HCT116 (cell line): ENCODE data around the gene CEMIP2. TPM values are rescaled to one million over a fixed set of nuclear protein-coding genes. Genes with fewer than 3 reads are reported as not detected.
A peak's percentile ranks its signal among the peaks of the same experiment; 100 is the strongest.

Source experiments
- ATAC-seq: fragments of 200-7000 bp; cut with Tn5 transposase; 2 replicates; pipeline ENCODE4 v1.9.1; 2020; ENCODE audit warnings: mild to moderate bottlenecking, moderate library complexity
- BruUV-seq: library from RNA; stranded (reverse); fragments of 400-500 nt; replicated peaks from 2 replicates; lab custom pipeline; 2021; lab: Mats Ljungman, UMichigan
- CTCF ChIA-PET: fragments of 300-600 bp; sonication (Branson Sonifier 250); formaldehyde crosslinking; loops from one replicate; lab custom pipeline; 2021; ENCODE audit warnings: antibody characterized with exemption; lab: Charles Lee
- POLR2A ChIA-PET: fragments of 300-600, 350-600 bp; sonication (Branson Sonifier 250); formaldehyde crosslinking; loops from one replicate; lab custom pipeline; 2021; ENCODE audit warnings: antibody characterized with exemption; lab: Charles Lee
- RAD21 ChIA-PET, 2 experiments: fragments of 300-600 bp; sonication (Branson Sonifier 250); formaldehyde crosslinking; loops; one replicate each; lab custom pipeline; 2023; ENCODE audit warnings: low total read pairs in 2 of 2; ENCODE audit not compliant: uncharacterized antibody in 2 of 2, unreplicated experiment in 2 of 2, low non-redundant PET in 1 of 2; lab: Charles Lee
- DNase-seq: peaks from one replicate; pipeline ENCODE4 v3.0.0-alpha.2; 2010; ENCODE audit warnings: low read depth, low spot score
- H2AFZ ChIP-seq: fragments of 200-600 bp; shearing (Covaris generic), sonication (generic); 2 replicates; pipeline ENCODE4 v1.6.1; 2017; ENCODE audit warnings: low read depth, mixed run types, mixed read lengths, antibody characterized with exemption, low read length; ENCODE audit not compliant: poor library complexity, severe bottlenecking
- H3K27ac ChIP-seq: 2 replicates; pipeline ENCODE4 v1.5.1; 2012; ENCODE audit warnings: low read depth, low read length
- H3K27me3 ChIP-seq: fragments of 200-600 bp; sonication (generic); 2 replicates; pipeline ENCODE4 v1.6.1; 2016; ENCODE audit warnings: mixed run types, low read length, mixed read lengths; ENCODE audit not compliant: insufficient read depth
- H3K36me3 ChIP-seq, 2 experiments: fragments of 200-500 bp in 1 of 2; fragments of 200-600 bp in 1 of 2; sonication (Bioruptor generic) in 1 of 2; sonication (generic) in 1 of 2; 2 replicates each; pipeline versions ENCODE4 v1.5.1 to v1.6.1; 2014 to 2016; ENCODE audit warnings: low read length in 2 of 2, inconsistent platforms in 1 of 2, mixed read lengths in 1 of 2, mixed run types in 1 of 2; ENCODE audit not compliant: insufficient read depth in 2 of 2, control insufficient read depth in 1 of 2
- H3K4me1 ChIP-seq, 2 experiments: fragments of 200-600 bp in 1 of 2; sonication (generic) in 1 of 2; 2 replicates each; pipeline versions ENCODE4 v1.5.1 to v1.6.1; 2012 to 2017; ENCODE audit warnings: low read length in 2 of 2, inconsistent platforms in 1 of 2, mild to moderate bottlenecking in 1 of 2, mixed read lengths in 1 of 2, mixed run types in 1 of 2, moderate library complexity in 1 of 2; ENCODE audit not compliant: insufficient read depth in 2 of 2, control insufficient read depth in 1 of 2
- H3K4me2 ChIP-seq: fragments of 200-600 bp; sonication (generic); 2 replicates; pipeline ENCODE4 v1.6.1; 2017; ENCODE audit warnings: mixed run types, low read length, mixed read lengths
- H3K4me3 ChIP-seq, 2 experiments: fragments of 200-600 bp in 1 of 2; sonication (generic) in 1 of 2; replicated peaks in 1 of 2; 2 replicates each; pipeline ENCODE4 v1.5.1; 2011 to 2016; ENCODE audit warnings: low read length in 2 of 2, control low read depth in 1 of 2, low read depth in 1 of 2, mild to moderate bottlenecking in 1 of 2, mixed read lengths in 1 of 2, mixed run types in 1 of 2
- H3K79me2 ChIP-seq: fragments of 200-600 bp; sonication (generic); 2 replicates; pipeline ENCODE4 v1.6.1; 2017; ENCODE audit warnings: mild to moderate bottlenecking, mixed run types, low read length, moderate library complexity, mixed read lengths; ENCODE audit not compliant: insufficient read depth
- H3K9ac ChIP-seq: fragments of 200-600 bp; sonication (generic); 2 replicates; pipeline ENCODE4 v1.6.1; 2016; ENCODE audit warnings: low read length, mixed read lengths
- H3K9me2 ChIP-seq: fragments of 200-600 bp; sonication (generic), shearing (Covaris generic); 2 replicates; pipeline ENCODE4 v1.6.1; 2017; ENCODE audit warnings: mixed run types, mild to moderate bottlenecking, moderate library complexity; ENCODE audit not compliant: insufficient read depth
- H3K9me3 ChIP-seq, 2 experiments: fragments of 200-500 bp in 1 of 2; fragments of 200-600 bp in 1 of 2; sonication (Bioruptor generic) in 1 of 2; sonication (generic) in 1 of 2; 2 replicates each; pipeline ENCODE4 v1.6.1; 2014 to 2017; ENCODE audit warnings: low read length in 2 of 2, mixed read lengths in 2 of 2, inconsistent platforms in 1 of 2, low read depth in 1 of 2, mild to moderate bottlenecking in 1 of 2, mixed run types in 1 of 2, moderate library complexity in 1 of 2; ENCODE audit not compliant: control insufficient read depth in 1 of 2, insufficient read depth in 1 of 2
- H4K20me1 ChIP-seq: fragments of 200-600 bp; sonication (generic), shearing (Covaris generic); 2 replicates; pipeline ENCODE4 v1.6.1; 2017; ENCODE audit warnings: mixed run types, mild to moderate bottlenecking, moderate library complexity; ENCODE audit not compliant: insufficient read depth
- CBX3 ChIP-seq: IDR thresholded peaks from 2 replicates; pipeline ENCODE4 v1.6.1; 2012; ENCODE audit warnings: low read depth
- CEBPB ChIP-seq: IDR thresholded peaks from 2 replicates; pipeline ENCODE4 v1.6.1; 2012; ENCODE audit warnings: low read depth
- EGR1 ChIP-seq: IDR thresholded peaks from 2 replicates; pipeline ENCODE4 v1.6.1; 2012; ENCODE audit warnings: low read depth
- EZH2 ChIP-seq: fragments of 200-600 bp; sonication (generic); IDR thresholded peaks from 2 replicates; pipeline ENCODE4 v1.6.1; 2017; ENCODE audit warnings: antibody characterized with exemption, mixed run types
- EZH2phosphoT487 ChIP-seq: fragments of 200-600 bp; IDR thresholded peaks from 2 replicates; pipeline ENCODE4 v1.6.1; 2018; ENCODE audit warnings: antibody characterized with exemption, borderline replicate concordance
- FOSL1 ChIP-seq: IDR thresholded peaks from 2 replicates; pipeline ENCODE4 v1.6.1; 2012; ENCODE audit warnings: low read depth
- JUND ChIP-seq: IDR thresholded peaks from 2 replicates; pipeline ENCODE4 v1.6.1; 2012
- MAX ChIP-seq: IDR thresholded peaks from 2 replicates; pipeline ENCODE4 v1.6.1; 2012
- POLR2AphosphoS5 ChIP-seq: IDR thresholded peaks from 2 replicates; pipeline ENCODE4 v1.6.1; 2011; ENCODE audit warnings: mild to moderate bottlenecking, low read depth, low read length, moderate library complexity
- RAD21 ChIP-seq: IDR thresholded peaks from 2 replicates; pipeline ENCODE4 v1.6.1; 2012; ENCODE audit warnings: low read depth, mild to moderate bottlenecking
- SIN3A ChIP-seq: IDR thresholded peaks from 2 replicates; pipeline ENCODE4 v1.6.1; 2012; ENCODE audit warnings: low read depth
- SP1 ChIP-seq: IDR thresholded peaks from 2 replicates; pipeline ENCODE4 v1.6.1; 2012; ENCODE audit warnings: low read depth
- SRF ChIP-seq: IDR thresholded peaks from 2 replicates; pipeline ENCODE4 v1.6.1; 2012; ENCODE audit warnings: low read depth
- TCF7L2 ChIP-seq: IDR thresholded peaks from 2 replicates; pipeline ENCODE4 v1.7.0; 2011; ENCODE audit warnings: borderline replicate concordance, inconsistent platforms; ENCODE audit not compliant: insufficient read depth, insufficient read length; ENCODE audit errors: extremely low read depth
- YY1 ChIP-seq: IDR thresholded peaks from 2 replicates; pipeline ENCODE4 v1.6.1; 2011; ENCODE audit warnings: low read length, low read depth, moderate library complexity, mild to moderate bottlenecking; ENCODE audit not compliant: insufficient replicate concordance; ENCODE audit errors: extremely low read depth
- ZFX ChIP-seq: fragments of 450-650 bp; IDR thresholded peaks from 2 replicates; pipeline ENCODE4 v1.6.1; 2017
- intact Hi-C: fragments of 100-400 bp; cut with micrococcal nuclease; formaldehyde crosslinking; loops from 2 replicates; pipeline ENCODE4 v1.10.0; 2022
- total RNA-seq: library from RNA; stranded (reverse); gene quantifications from one replicate; pipeline ENCODE4 v1.2.1, GENCODE V29; 2021; ENCODE audit not compliant: unreplicated experiment
- TF ChIP-seq, protein P1 (sequence below), 3 experiments: fragments of 200-600 bp in 1 of 3; sonication (generic) in 1 of 3; IDR thresholded peaks in 2 of 3; conservative IDR thresholded peaks in 1 of 3; 2 replicates each; pipeline ENCODE4 v1.5.1; 2012 to 2017; ENCODE audit warnings: low read depth in 2 of 3, low read length in 2 of 3, antibody characterized with exemption in 1 of 3, borderline replicate concordance in 1 of 3, control low read depth in 1 of 3, mild to moderate bottlenecking in 1 of 3, mixed read lengths in 1 of 3, mixed run types in 1 of 3, moderate library complexity in 1 of 3; ENCODE audit not compliant: insufficient read depth in 1 of 3
- TF ChIP-seq, protein P2 (sequence below): IDR thresholded peaks from 2 replicates; pipeline ENCODE4 v1.6.1; 2012; ENCODE audit warnings: low read depth
- TF ChIP-seq, protein P3 (sequence below): IDR thresholded peaks from 2 replicates; pipeline ENCODE4 v1.6.1; 2012
- TF ChIP-seq, protein P4 (sequence below): IDR thresholded peaks from 2 replicates; pipeline ENCODE4 v1.6.1; 2011; ENCODE audit warnings: mild to moderate bottlenecking, low read length, moderate library complexity; ENCODE audit not compliant: insufficient replicate concordance; ENCODE audit errors: extremely low read depth

The CEMIP2 gene
- total RNA-seq, 1 experiment from 2014 or later, result 14.3 TPM

- POLR2A ChIA-PET, result interaction anchor here (1.2 kb wide), 1 partner anchor 14 kb away, joined by 3 read pairs; no protein-coding TSS in a partner anchor
- no peak for DNase-seq
- H3K4me3 ChIP-seq, result no peak overlapping the region
- no peak overlapping the region for H2AFZ ChIP-seq
- BruUV-seq, result no TSS peak
- no peak overlapping the region for H3K4me2 ChIP-seq
- H3K79me2 ChIP-seq, result no peaks in the 10 kb centered on the region
- H3K9me3 ChIP-seq, result no peaks in the 10 kb centered on the region
- intact Hi-C loops, result no loop called here
- H3K36me3 ChIP-seq, result no peaks in the 10 kb centered on the region
- no peak overlapping the region for H3K27ac ChIP-seq
- H3K9ac ChIP-seq, result no peak overlapping the region
- TF ChIP-seq POLR2AphosphoS5 (no peak), YY1 (no peak), SP1 (no peak), CBX3 (no peak), SRF (no peak), MAX (no peak), SIN3A (no peak), TCF7L2 (no peak), FOSL1 (no peak), RAD21 (no peak), EZH2phosphoT487 (no peak), CEBPB (no peak), EGR1 (no peak), ZFX (no peak), JUND (no peak), EZH2 (no peak)
- TF ChIP-seq, protein P1, sequence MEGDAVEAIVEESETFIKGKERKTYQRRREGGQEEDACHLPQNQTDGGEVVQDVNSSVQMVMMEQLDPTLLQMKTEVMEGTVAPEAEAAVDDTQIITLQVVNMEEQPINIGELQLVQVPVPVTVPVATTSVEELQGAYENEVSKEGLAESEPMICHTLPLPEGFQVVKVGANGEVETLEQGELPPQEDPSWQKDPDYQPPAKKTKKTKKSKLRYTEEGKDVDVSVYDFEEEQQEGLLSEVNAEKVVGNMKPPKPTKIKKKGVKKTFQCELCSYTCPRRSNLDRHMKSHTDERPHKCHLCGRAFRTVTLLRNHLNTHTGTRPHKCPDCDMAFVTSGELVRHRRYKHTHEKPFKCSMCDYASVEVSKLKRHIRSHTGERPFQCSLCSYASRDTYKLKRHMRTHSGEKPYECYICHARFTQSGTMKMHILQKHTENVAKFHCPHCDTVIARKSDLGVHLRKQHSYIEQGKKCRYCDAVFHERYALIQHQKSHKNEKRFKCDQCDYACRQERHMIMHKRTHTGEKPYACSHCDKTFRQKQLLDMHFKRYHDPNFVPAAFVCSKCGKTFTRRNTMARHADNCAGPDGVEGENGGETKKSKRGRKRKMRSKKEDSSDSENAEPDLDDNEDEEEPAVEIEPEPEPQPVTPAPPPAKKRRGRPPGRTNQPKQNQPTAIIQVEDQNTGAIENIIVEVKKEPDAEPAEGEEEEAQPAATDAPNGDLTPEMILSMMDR (IDR thresholded peaks at IDR 0.05 in 2 of 3, conservative IDR thresholded peaks at IDR 0.05 in 1 of 3; ENCODE audit: borderline replicate concordance in 1 of 3, insufficient read depth in 1 of 3, low read depth in 2 of 3, low read length in 2 of 3), result no peak
- TF ChIP-seq, protein P2, sequence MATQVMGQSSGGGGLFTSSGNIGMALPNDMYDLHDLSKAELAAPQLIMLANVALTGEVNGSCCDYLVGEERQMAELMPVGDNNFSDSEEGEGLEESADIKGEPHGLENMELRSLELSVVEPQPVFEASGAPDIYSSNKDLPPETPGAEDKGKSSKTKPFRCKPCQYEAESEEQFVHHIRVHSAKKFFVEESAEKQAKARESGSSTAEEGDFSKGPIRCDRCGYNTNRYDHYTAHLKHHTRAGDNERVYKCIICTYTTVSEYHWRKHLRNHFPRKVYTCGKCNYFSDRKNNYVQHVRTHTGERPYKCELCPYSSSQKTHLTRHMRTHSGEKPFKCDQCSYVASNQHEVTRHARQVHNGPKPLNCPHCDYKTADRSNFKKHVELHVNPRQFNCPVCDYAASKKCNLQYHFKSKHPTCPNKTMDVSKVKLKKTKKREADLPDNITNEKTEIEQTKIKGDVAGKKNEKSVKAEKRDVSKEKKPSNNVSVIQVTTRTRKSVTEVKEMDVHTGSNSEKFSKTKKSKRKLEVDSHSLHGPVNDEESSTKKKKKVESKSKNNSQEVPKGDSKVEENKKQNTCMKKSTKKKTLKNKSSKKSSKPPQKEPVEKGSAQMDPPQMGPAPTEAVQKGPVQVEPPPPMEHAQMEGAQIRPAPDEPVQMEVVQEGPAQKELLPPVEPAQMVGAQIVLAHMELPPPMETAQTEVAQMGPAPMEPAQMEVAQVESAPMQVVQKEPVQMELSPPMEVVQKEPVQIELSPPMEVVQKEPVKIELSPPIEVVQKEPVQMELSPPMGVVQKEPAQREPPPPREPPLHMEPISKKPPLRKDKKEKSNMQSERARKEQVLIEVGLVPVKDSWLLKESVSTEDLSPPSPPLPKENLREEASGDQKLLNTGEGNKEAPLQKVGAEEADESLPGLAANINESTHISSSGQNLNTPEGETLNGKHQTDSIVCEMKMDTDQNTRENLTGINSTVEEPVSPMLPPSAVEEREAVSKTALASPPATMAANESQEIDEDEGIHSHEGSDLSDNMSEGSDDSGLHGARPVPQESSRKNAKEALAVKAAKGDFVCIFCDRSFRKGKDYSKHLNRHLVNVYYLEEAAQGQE, result no peak
- TF ChIP-seq, protein P3, sequence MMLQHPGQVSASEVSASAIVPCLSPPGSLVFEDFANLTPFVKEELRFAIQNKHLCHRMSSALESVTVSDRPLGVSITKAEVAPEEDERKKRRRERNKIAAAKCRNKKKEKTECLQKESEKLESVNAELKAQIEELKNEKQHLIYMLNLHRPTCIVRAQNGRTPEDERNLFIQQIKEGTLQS, result no peak
- TF ChIP-seq, protein P4, sequence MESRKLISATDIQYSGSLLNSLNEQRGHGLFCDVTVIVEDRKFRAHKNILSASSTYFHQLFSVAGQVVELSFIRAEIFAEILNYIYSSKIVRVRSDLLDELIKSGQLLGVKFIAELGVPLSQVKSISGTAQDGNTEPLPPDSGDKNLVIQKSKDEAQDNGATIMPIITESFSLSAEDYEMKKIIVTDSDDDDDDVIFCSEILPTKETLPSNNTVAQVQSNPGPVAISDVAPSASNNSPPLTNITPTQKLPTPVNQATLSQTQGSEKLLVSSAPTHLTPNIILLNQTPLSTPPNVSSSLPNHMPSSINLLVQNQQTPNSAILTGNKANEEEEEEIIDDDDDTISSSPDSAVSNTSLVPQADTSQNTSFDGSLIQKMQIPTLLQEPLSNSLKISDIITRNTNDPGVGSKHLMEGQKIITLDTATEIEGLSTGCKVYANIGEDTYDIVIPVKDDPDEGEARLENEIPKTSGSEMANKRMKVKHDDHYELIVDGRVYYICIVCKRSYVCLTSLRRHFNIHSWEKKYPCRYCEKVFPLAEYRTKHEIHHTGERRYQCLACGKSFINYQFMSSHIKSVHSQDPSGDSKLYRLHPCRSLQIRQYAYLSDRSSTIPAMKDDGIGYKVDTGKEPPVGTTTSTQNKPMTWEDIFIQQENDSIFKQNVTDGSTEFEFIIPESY, result no peak
- CTCF ChIA-PET, result interaction anchor here (1.3 kb wide), 1 partner anchor 24 kb away, joined by 4 read pairs; no protein-coding TSS in a partner anchor
- ATAC-seq, result peak; percentile 70
- H3K27me3 ChIP-seq, result no peaks in the 10 kb centered on the region
- H3K4me1 ChIP-seq, result no peaks in the 10 kb centered on the region
- no peaks in the 10 kb centered on the region for H3K9me2 ChIP-seq
- no peaks in the 10 kb centered on the region for H4K20me1 ChIP-seq
- RAD21 ChIA-PET, result no interaction called here
Observed at GRCh38 chr9:71783120-71783523, 14.8 kb upstream of the CEMIP2 start.
